Adrenal gland (tissue), 5 donors: Measurements from ENCODE around the gene IGFBP5.

Source experiments
- POLR2A ChIP-seq, 2 donors: fragments of 450-650 bp; IDR thresholded peaks; one replicate each; pipeline ENCODE4 v1.6.1; 2017; ENCODE audit warnings: antibody characterized with exemption in 2 of 2, mild to moderate bottlenecking in 2 of 2, moderate library complexity in 1 of 2
- TF ChIP-seq, protein P1 (sequence below), 6 experiments: fragments of 450-650 bp in 4 of 6; fragments of 200-600 bp in 2 of 6; sonication (generic) in 1 of 6; IDR thresholded peaks; 1 replicate in 5 of 6; 2 replicates in 1 of 6; pipeline versions ENCODE4 v1.5.1 to v1.8.0; 2016 to 2021; ENCODE audit warnings: antibody characterized with exemption in 6 of 6, mild to moderate bottlenecking in 2 of 6, moderate library complexity in 1 of 6
- donor health status: DM: no; HTN: no; CAD: no.

DNA sequence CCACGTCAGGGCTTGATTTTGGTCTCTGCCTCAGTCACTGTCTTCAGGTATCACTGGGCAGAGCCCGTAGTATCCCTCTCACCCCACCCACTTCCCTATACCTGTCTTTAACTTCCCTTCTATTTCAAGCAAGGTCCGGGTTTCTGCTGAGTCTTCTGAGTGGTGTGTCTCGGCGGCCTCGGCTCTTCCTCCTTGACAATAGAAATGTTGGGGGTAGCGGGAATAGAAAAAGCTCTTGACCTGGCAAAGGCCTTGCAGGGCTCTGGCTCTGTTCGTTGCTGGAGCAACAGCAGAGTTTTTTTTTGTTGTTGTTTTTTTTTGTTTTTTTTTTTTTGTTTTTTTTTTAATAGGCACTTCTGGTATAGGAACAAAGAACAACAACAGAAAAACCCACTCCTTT lies 16.0 kb upstream of the IGFBP5 start:
- TF ChIP-seq, protein P1, sequence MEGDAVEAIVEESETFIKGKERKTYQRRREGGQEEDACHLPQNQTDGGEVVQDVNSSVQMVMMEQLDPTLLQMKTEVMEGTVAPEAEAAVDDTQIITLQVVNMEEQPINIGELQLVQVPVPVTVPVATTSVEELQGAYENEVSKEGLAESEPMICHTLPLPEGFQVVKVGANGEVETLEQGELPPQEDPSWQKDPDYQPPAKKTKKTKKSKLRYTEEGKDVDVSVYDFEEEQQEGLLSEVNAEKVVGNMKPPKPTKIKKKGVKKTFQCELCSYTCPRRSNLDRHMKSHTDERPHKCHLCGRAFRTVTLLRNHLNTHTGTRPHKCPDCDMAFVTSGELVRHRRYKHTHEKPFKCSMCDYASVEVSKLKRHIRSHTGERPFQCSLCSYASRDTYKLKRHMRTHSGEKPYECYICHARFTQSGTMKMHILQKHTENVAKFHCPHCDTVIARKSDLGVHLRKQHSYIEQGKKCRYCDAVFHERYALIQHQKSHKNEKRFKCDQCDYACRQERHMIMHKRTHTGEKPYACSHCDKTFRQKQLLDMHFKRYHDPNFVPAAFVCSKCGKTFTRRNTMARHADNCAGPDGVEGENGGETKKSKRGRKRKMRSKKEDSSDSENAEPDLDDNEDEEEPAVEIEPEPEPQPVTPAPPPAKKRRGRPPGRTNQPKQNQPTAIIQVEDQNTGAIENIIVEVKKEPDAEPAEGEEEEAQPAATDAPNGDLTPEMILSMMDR (IDR thresholded peaks at IDR 0.05): no peak
- no peak for TF ChIP-seq POLR2A (IDR thresholded peaks at IDR 0.05)
